GM15510 (cell line): Measurements from ENCODE around the gene PRKAA1.

Experiments used
- POLR2A ChIP-seq: IDR thresholded peaks from 3 replicates; pipeline ENCODE4 v1.6.1; 2011; ENCODE audit warnings: borderline replicate concordance; ENCODE audit not compliant: insufficient read length; ENCODE audit errors: extremely low read depth

The PRKAA1 gene

DNA sequence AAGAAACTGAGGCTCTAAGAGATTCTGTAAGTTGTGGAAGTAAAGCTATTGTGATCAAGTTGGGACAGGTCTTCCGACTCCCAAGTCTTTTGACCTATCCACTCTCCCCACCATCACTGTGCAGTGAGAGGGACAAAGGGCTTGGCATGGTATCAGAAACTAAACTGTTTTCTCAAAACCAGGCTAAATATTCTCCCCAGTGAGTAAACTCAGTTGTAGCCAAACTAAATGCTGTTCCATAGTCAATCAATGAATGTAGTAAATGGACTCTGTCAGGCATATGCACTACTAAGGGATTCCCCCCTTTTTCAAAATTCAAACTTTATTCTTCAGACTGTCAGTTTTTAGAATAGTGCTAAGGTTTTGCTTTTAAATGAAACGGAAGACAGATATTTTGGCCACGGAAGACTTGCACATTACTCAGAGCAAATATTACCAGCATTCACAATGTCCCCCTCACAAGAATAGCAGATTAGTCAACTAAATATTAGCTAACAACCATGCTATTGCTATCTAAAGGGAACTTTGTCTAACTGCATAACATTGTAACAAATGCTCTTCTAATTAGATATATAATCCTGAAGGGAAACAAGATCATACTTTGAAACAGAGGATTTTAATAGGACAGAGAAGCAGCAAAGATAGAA lies 7.1 kb downstream of the PRKAA1 start:
- TF ChIP-seq POLR2A: no peak

DNA sequence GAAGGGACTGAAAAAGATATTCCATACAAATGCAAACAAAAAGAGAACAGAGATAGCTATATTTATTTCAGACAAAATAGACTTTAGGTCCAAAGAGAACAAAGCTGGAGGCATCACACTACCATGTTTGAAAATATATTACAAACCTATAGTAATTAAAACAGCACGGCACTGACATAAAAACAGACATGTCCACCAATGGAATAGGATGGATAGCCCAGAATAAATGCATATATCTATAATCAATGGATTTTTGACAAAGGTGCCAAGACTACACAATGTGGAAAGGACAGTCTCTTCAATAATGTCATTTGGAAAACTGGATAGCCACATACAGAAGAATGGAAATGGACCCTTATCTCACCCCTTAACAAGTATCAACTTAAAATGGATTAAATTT lies 10.2 kb downstream of the PRKAA1 start:
- TF ChIP-seq POLR2A: no peak

DNA sequence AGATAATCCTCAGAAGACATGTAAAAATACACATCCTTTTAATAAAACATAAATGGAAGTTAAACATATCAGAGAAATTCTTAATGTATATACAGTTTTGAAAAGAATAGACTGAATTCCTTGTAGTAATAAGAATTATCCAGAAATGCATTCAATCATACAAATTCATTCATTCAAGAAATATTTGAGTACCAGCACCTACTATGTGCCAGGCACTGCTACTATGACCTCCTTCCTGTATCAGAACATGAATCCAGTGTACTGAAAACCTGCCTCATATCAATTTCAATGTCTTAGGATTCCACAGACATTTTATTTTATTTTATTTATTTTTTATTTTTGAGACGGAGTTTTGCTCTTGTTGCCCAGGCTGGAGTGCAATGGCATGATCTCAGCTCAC lies 13.3 kb downstream of the PRKAA1 start:
- no peak for TF ChIP-seq POLR2A

DNA sequence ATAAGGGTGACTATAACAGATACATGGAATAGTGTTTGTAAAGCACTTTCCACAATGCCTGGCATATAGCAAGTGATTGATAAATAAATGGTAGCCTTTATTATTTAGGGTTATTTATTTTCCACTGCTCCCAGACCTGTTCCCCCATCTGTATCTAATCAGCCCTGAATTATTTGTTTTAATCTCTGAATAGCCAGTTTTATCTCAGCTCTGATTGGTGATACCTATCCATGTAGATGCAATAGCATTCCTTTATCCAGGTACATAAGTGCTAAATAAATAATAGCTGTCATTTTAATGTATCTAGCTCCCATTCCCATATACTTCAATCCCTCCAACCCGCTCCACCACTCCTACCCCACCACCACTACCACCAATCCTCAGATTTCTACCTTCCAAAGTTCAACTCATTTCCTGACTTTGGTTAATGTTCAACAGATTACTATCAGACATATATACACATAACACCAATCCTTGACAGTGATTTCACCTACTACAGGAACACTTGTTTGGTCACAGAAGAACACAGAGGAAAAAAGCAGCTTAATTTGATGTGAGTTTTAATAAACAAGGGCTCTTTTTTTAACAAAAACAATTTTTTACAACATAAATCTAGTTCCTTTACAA lies 14.0 kb downstream of the PRKAA1 start:
- TF ChIP-seq POLR2A: no peak

DNA sequence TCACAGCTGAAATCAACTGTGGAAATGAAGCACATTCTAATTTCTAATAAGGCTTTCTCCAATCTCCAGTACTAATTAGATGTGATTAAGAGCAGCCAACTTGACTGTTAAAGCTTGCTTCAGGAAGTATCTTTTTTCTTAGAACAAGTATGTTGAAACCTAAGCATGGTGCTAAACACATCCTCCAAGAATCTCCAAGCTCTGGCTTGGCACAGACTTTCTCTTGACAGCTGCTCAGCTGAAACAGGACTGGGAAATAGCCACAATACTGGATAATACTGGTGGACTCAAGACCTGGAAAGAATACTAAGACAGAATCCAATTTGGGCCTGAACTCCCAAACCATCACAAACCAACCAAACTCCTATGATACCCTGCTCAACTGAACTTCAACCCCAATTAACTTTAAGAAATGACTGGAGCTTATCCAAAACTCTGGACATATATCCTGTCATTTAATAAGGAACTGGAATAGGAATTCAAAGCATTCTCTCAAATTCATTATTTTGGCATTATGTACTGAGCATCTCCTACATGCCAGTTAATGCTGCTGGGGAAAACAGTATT lies 16.2 kb downstream of the PRKAA1 start:
- TF ChIP-seq POLR2A: no peak

DNA sequence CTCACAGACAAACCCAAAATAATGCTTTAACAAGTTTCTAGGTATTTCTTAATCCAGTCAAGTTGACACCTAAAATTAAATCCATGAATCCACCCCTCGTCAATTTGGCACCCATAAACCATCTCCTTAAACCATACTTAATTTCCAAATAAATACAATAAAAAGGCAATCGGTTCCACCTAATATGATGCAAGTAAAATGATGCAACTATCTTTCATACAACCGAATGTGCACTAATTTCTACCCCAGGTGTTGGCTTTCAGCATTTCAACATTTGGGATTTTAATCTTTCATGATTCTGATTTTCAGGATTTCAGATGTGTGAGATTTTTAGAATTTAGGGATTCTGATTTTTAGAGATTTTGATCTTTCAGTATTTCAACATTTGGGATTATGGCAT lies 17.3 kb downstream of the PRKAA1 start:
- no peak for TF ChIP-seq POLR2A

DNA sequence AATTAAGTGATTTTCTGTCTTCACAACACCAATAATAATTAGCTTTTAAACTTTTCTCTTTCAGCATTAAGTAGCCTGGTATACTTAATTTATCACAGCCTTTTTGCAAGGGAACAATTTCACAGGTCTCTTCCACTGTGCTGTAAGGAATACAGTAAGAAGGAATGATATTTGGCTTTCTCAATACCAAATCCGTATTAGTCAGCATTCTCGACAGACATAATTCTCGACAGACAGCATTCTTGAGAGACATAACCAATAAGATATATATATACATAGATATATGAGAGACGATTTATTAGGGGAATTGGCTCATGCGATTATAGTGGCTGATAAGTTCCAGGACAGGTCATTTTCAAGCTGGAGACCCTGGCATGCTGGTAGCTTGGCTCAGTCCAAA lies 18.0 kb downstream of the PRKAA1 start:
- TF ChIP-seq POLR2A: no peak

DNA sequence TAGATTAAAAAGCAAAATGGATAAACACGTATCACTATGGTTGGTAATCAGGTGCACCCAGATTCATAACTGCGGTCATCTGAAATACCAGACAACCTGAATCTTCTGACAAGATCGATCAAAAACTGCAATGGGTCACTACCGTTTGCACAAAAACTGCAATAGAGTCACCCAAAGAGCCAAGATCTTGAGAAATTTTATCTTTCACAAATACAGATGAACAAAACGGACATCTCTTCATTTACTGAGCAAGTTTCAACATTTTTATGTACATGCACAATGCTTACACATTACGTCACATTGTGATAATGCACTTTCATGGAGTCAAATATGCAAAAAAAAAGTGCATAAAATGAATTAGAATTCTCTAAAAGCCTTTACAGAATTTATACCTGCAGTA lies 18.6 kb downstream of the PRKAA1 start:
- no peak for TF ChIP-seq POLR2A

DNA sequence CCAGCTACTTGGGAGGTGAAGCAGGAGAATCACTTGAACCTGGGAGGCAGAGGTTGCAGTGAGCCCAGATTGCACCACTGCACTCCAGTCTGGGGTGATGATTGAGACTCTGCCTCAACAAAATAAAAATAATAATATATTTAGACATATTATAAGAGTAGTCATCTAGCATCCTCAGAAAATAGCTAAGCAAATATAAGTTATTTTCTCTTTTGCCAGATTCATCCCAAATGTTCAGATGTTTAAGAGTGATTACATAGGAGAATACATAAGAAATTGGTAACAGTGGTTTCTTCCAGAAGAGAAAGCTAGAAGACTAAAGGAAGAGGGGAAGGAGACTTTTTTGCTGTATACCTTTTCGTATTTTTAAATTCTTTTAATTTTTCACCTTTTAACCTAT lies 20.0 kb downstream of the PRKAA1 start:
- TF ChIP-seq POLR2A: no peak

DNA sequence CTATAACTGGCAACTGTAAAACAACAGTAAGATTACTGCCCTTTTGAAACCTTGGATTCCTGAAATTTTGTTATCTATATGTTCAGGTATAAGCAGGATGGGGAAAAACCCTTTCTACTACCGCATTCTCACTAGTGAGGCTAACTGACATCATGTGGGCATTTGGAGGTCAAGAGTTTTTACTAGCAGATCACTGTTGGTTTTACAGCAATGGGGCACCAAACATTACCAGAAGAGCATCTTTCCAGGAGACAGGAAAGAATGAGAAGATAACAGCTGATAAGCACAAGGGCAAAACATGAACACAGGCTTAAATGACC lies 21.6 kb downstream of the PRKAA1 start:
- TF ChIP-seq POLR2A: no peak

DNA sequence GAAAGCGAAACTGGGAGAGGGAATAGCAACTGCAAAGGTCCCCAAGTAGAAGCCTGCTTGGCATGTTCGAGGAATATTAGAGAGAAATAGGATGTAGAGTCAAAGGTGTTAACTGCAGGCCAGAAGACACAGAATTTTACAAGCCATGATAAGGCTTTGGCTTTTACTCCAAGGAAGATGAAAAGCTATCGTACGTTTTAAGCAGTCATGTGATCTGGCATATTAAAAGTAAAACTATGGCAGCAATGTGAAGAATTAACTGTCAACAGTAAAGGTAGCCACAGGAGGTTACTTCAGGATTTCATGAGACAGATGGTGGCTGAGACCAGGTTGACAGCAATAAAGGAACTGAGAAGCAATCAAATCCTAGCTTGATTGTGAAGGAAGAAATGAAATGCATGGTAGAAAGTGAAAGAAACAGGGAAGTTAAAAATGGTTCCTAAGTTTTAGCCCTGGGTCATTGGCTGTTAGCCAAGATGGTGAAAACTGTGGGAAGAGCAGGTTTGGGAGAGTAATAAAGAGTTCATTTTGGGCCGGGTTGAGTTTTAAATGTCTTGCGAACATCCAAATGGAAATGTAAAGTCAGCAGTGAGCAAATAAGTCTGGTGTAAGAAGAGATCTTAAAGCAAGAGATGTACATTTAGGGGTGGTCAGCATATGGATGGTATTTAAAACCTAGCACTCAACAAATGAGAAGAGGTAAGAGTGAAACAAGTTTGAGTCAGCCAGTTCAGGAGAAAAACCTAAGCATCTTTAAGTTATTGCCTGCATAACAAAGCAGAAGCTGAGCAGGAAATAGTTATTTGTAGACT lies 22.1 kb downstream of the PRKAA1 start:
- no peak for TF ChIP-seq POLR2A

DNA sequence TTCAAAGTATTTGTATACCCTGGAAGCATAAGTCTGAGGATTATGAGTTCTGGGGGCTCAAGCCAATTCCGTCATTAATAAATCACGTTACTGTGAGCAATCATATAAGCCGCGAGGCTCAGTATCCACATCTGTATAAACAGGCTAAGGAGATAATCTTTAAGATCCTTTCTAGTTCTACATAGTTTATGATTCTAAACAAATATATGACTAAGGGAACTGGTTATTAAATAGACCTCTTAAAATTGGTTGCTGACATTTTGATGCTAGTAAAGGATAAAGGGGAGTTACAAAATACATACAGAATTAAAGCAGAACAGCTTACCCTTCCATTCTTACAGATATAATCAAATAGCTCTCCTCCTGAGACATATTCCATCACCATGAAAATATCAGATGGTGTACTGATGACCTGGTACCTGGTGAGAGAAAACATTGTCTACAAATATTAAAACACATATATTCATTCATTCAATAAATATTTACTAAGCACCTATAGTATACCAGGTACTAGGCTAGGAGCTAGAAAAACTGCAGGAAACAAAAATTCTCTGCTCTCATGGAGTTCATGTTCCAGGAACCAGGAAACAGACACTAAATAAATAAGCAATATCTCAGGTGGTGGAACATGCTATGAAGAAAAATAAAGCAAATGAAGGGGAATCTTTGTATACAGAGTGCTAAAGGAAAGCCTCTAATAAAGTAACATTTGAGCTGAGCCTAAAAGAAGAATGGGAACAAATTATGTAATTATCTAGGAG lies 22.9 kb downstream of the PRKAA1 start:
- TF ChIP-seq POLR2A: no peak

DNA sequence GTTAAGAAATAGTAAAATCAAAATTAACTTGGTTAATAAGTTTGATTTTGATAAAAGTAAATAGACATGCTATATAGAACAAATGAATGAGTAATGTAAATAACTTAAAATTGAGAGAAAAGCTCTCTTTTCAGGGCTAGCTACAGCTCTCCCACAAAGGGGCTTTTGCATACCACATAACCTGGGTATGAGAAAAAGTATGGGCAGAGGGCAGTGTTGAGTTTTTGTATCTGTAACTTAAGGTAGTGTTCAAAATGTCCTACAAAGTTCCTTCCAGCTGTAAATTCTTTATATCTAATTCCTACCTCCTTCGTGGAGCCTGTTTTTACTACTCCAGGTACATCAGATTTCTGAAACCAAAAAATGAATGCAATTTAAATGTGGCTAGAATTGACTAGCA lies 23.6 kb downstream of the PRKAA1 start:
- no peak for TF ChIP-seq POLR2A

DNA sequence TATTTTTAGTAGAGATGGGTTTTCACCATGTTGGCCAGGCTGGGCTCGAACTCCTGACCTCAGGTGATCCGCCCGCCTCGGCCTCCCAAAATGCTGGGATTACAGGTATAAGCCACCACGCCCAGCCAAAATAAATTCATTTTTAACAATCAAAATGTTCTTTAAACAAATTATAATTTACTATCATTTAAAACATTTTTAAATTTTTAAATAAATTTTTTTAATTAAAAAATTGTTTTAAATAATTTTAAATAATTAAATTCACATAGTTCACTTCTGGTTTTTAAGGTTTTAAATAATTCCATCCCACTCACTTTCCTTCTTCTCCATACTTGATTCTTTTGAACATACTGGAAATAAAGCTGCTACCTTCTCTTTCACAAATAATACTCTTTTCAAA lies 27.4 kb downstream of the PRKAA1 start:
- no peak for TF ChIP-seq POLR2A

DNA sequence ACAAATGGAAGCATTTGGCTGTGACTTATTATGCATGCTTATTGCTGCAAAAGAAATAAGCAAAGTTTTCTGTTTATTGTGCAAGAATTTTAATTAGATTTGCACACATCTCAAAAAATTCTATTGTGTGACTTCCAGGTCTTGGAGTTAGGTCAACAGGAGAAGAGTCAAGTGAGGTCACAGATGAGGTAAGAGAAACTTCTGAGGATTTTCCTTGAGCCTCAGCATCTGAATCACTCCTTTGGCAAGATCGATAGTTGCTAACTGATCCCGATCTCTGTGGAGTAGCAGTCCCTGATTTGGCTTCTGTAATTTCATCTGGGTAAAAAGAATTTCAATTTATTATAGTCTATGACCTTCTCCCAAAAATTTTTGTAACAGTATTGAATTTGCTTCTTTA lies 35.5 kb downstream of the PRKAA1 start:
- no peak for TF ChIP-seq POLR2A
